Fibroblast of skin of back (primary cell): Measurements from ENCODE around the gene ADTRP.
"Not testable (repeated sequence)": the region's sequence is repeated elsewhere in the genome, so short reads cannot be mapped to it uniquely, and the experiment has no call there.

Experiments
- DNase-seq: peaks from one replicate; pipeline ENCODE4 v3.0.0-alpha.2; 2013

The ADTRP gene

GRCh38 chr6:11689847-11690246, 88.8 kb downstream of the ADTRP start:
- DNase-seq: no peak

- DNase-seq: not testable (repeated sequence)
Measured at GRCh38 chr6:11689400-11689799, 89.2 kb downstream of the ADTRP start.

GRCh38 chr6:11688425-11688709, 90.2 kb downstream of the ADTRP start:
- DNase-seq: no peak

GRCh38 chr6:11685481-11686093, 93.0 kb downstream of the ADTRP start:
- DNase-seq: peak; percentile 85

GRCh38 chr6:11684901-11685480, 93.6 kb downstream of the ADTRP start:
- no peak for DNase-seq

- no peak for DNase-seq
Measured at GRCh38 chr6:11683871-11684270, 94.7 kb downstream of the ADTRP start.

- peak; percentile 57 for DNase-seq
Measured at GRCh38 chr6:11682561-11682975, 96.0 kb downstream of the ADTRP start.

- no peak for DNase-seq
Measured at GRCh38 chr6:11681770-11682169, 96.8 kb downstream of the ADTRP start.

GRCh38 chr6:11681357-11681756, 97.2 kb downstream of the ADTRP start:
- no peak for DNase-seq

- DNase-seq: not testable (repeated sequence)
Measured at GRCh38 chr6:11680479-11680878, 98.1 kb downstream of the ADTRP start.

GRCh38 chr6:11679099-11679498, 99.5 kb downstream of the ADTRP start:
- no peak for DNase-seq

- peak; percentile 36 for DNase-seq
Measured at GRCh38 chr6:11675601-11676000, 103.0 kb downstream of the ADTRP start.

GRCh38 chr6:11672669-11673068, 105.9 kb downstream of the ADTRP start:
- no peak for DNase-seq

GRCh38 chr6:11672256-11672655, 106.3 kb downstream of the ADTRP start:
- DNase-seq: peak; percentile 83

GRCh38 chr6:11669696-11670095, 108.9 kb downstream of the ADTRP start:
- no peak for DNase-seq

- DNase-seq: no peak
Measured at GRCh38 chr6:11668455-11668854, 110.1 kb downstream of the ADTRP start.

GRCh38 chr6:11667876-11668275, 110.7 kb downstream of the ADTRP start:
- no peak for DNase-seq

- no peak for DNase-seq
Measured at GRCh38 chr6:11665604-11666326, 112.8 kb downstream of the ADTRP start.
